H9 (cell line): Measurements from ENCODE around the gene VOPP1. TPM values are rescaled to one million over a fixed set of nuclear protein-coding genes. Genes with fewer than 3 reads are reported as not detected.

Source experiments
- DNase-seq: peaks from one replicate; pipeline ENCODE4 v3.0.0-alpha.2; 2017
- H2AFZ ChIP-seq: one replicate; pipeline ENCODE4 v1.6.1; 2013; ENCODE audit warnings: mild to moderate bottlenecking, low read length, control low read depth, moderate library complexity
- H2AK5ac ChIP-seq: 2 replicates; pipeline ENCODE4 v1.6.1; 2013; ENCODE audit warnings: low read length, control low read depth, mixed read lengths; ENCODE audit not compliant: insufficient read length
- H2BK120ac ChIP-seq: one replicate; pipeline ENCODE4 v1.6.1; 2013; ENCODE audit warnings: low read depth, mild to moderate bottlenecking, low read length, control low read depth, inconsistent platforms; ENCODE audit not compliant: poor library complexity, severe bottlenecking
- H2BK12ac ChIP-seq: 2 replicates; pipeline ENCODE4 v1.6.1; 2013; ENCODE audit warnings: low read length, control low read depth, mixed read lengths, low read depth; ENCODE audit not compliant: insufficient read length
- H2BK15ac ChIP-seq: 2 replicates; pipeline ENCODE4 v1.6.1; 2013; ENCODE audit warnings: low read depth, low read length, control low read depth
- H2BK20ac ChIP-seq: one replicate; pipeline ENCODE4 v1.6.1; 2013; ENCODE audit warnings: low read depth, mild to moderate bottlenecking, low read length, control low read depth, inconsistent platforms; ENCODE audit not compliant: poor library complexity, severe bottlenecking
- H2BK5ac ChIP-seq: 2 replicates; pipeline ENCODE4 v1.6.1; 2013; ENCODE audit warnings: low read length, control low read depth, mixed read lengths; ENCODE audit not compliant: insufficient read length
- H3K14ac ChIP-seq: 2 replicates; pipeline ENCODE4 v1.6.1; 2013; ENCODE audit warnings: low read length, control low read depth; ENCODE audit not compliant: insufficient read depth
- H3K18ac ChIP-seq: 2 replicates; pipeline ENCODE4 v1.6.1; 2013; ENCODE audit warnings: low read depth, mild to moderate bottlenecking, mixed read lengths, low read length, control low read depth; ENCODE audit not compliant: insufficient read length
- H3K23ac ChIP-seq: 2 replicates; pipeline ENCODE4 v1.6.1; 2013; ENCODE audit warnings: low read length, control low read depth, mixed read lengths, low read depth; ENCODE audit not compliant: insufficient read length
- H3K23me2 ChIP-seq: 2 replicates; pipeline ENCODE4 v1.6.1; 2013; ENCODE audit warnings: low read depth, mild to moderate bottlenecking, mixed read lengths, low read length, control low read depth; ENCODE audit not compliant: insufficient read length, poor library complexity, severe bottlenecking
- H3K27ac ChIP-seq: 2 replicates; pipeline ENCODE4 v1.5.1; 2013; ENCODE audit warnings: low read length, control low read depth, mixed read lengths, low read depth; ENCODE audit not compliant: insufficient read length
- H3K27me3 ChIP-seq: 2 replicates; pipeline ENCODE4 v1.6.1; 2013; ENCODE audit warnings: low read length, control low read depth, inconsistent platforms; ENCODE audit not compliant: insufficient read depth
- H3K4ac ChIP-seq: 2 replicates; pipeline ENCODE4 v1.6.1; 2013; ENCODE audit warnings: low read depth, mild to moderate bottlenecking, control low read depth, inconsistent platforms, low read length, moderate library complexity
- H3K4me1 ChIP-seq: 2 replicates; pipeline ENCODE4 v1.6.1; 2013; ENCODE audit warnings: low read length, control low read depth, inconsistent platforms; ENCODE audit not compliant: insufficient read depth
- H3K4me2 ChIP-seq: 2 replicates; pipeline ENCODE4 v1.6.1; 2013; ENCODE audit warnings: low read length, control low read depth, mixed read lengths; ENCODE audit not compliant: insufficient read length, insufficient read depth
- H3K56ac ChIP-seq: 2 replicates; pipeline ENCODE4 v1.6.1; 2013; ENCODE audit warnings: low read depth, mild to moderate bottlenecking, mixed read lengths, low read length, control low read depth; ENCODE audit not compliant: insufficient read length
- H3K79me1 ChIP-seq: 2 replicates; pipeline ENCODE4 v1.6.1; 2013; ENCODE audit warnings: low read depth, mild to moderate bottlenecking, moderate library complexity, low read length, control low read depth, inconsistent platforms; ENCODE audit not compliant: insufficient read depth, poor library complexity, severe bottlenecking
- H3K79me2 ChIP-seq: 2 replicates; pipeline ENCODE4 v1.6.1; 2013; ENCODE audit warnings: low read length, control low read depth, inconsistent platforms; ENCODE audit not compliant: insufficient read depth
- H3K9ac ChIP-seq: 2 replicates; pipeline ENCODE4 v1.6.1; 2013; ENCODE audit warnings: low read length, control low read depth, mixed read lengths; ENCODE audit not compliant: insufficient read length; ENCODE audit errors: extremely low read depth
- H3K9me3 ChIP-seq: one replicate; pipeline ENCODE4 v1.6.1; 2013; ENCODE audit warnings: low read depth, low read length, inconsistent platforms; ENCODE audit not compliant: control insufficient read depth
- H3T11ph ChIP-seq: one replicate; pipeline ENCODE4 v1.6.1; 2013; ENCODE audit warnings: mild to moderate bottlenecking, low read length, control low read depth, inconsistent platforms
- H4K20me1 ChIP-seq: one replicate; pipeline ENCODE4 v1.6.1; 2013; ENCODE audit not compliant: control insufficient read depth, insufficient read length, insufficient read depth
- H4K5ac ChIP-seq: 2 replicates; pipeline ENCODE4 v1.6.1; 2013; ENCODE audit warnings: low read depth, mild to moderate bottlenecking, mixed read lengths, low read length, control low read depth; ENCODE audit not compliant: insufficient read length
- H4K8ac ChIP-seq: replicated peaks from 2 replicates; pipeline ENCODE4 v1.6.1; 2013; ENCODE audit warnings: low read length, control low read depth, mixed read lengths, low read depth; ENCODE audit not compliant: insufficient read length
- H4K91ac ChIP-seq: 2 replicates; pipeline ENCODE4 v1.6.1; 2013; ENCODE audit warnings: low read depth, mild to moderate bottlenecking, moderate library complexity, mixed read lengths, low read length, control low read depth; ENCODE audit not compliant: insufficient read length
- H3K27ac Mint-ChIP-seq, 3 experiments: 2 replicates in 2 of 3; 3 replicates in 1 of 3; pipeline ENCODE4 v1.8.0; 2020 to 2021; ENCODE audit warnings: mixed read lengths in 3 of 3, mild to moderate bottlenecking in 1 of 3, moderate library complexity in 1 of 3
- H3K27me3 Mint-ChIP-seq: 2 replicates; pipeline ENCODE4 v1.8.0; 2021; ENCODE audit warnings: low read depth, mild to moderate bottlenecking, moderate library complexity, mixed read lengths
- H3K36me3 Mint-ChIP-seq, 3 experiments: 2 replicates in 2 of 3; 3 replicates in 1 of 3; pipeline ENCODE4 v1.8.0; 2020 to 2021; ENCODE audit warnings: low read depth in 3 of 3, mixed read lengths in 3 of 3; ENCODE audit not compliant: insufficient read depth in 1 of 3
- H3K4me1 Mint-ChIP-seq, 2 experiments: 2 replicates each; pipeline ENCODE4 v1.8.0; 2020; ENCODE audit warnings: mixed read lengths in 2 of 2
- H3K4me3 Mint-ChIP-seq, 2 experiments: 2 replicates in 1 of 2; 3 replicates in 1 of 2; pipeline ENCODE4 v1.8.0; 2020 to 2021; ENCODE audit warnings: mild to moderate bottlenecking in 2 of 2, mixed read lengths in 2 of 2, moderate library complexity in 1 of 2
- H3K9me3 Mint-ChIP-seq, 2 experiments: 2 replicates in 1 of 2; 3 replicates in 1 of 2; pipeline ENCODE4 v1.8.0; 2020; ENCODE audit warnings: mild to moderate bottlenecking in 2 of 2, mixed read lengths in 2 of 2, moderate library complexity in 1 of 2
- CTCF ChIP-seq: fragments of 200-600 bp; sonication (generic); conservative IDR thresholded peaks from 3 replicates; pipeline ENCODE4 v1.8.0; 2021; ENCODE audit warnings: antibody characterized with exemption, mild to moderate bottlenecking
- WGBS: extraction: QIAGEN DNeasy Blood & Tissue Kit; methylation state at CpG from one replicate; pipeline ENCODE4 v1.1.7; 2013; ENCODE audit warnings: missing lambda C conversion rate, low lambda C conversion rate, mixed read lengths; ENCODE audit not compliant: insufficient read length; ENCODE audit errors: extremely low coverage; 5-methylcytosine and 5-hydroxymethylcytosine counted together
- total RNA-seq: library from RNA; stranded (reverse); gene quantifications from 2 replicates; pipeline ENCODE4 v1.2.1, GENCODE V29; 2021

The VOPP1 gene
- total RNA-seq, 1 experiment from 2014 or later: 55.7 TPM

DNA sequence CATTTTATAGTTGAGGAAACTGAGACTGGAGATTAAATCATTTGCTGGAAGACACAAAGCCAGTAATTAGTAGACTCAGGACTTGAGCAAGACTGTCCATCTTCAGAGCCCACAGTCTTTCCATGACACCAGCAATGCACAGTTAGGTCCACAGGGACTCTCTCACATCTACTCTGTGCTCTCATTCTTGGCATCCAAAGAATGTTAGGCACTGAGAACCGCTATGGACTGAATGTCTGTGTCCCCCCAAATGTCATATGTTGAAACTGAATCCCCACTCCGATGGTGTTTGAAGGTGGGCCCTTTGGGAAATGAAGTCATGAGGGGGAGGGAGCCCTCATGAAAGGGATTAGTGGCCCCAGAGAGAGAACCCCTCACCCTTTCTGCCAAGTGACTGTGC is 106.6 kb downstream of the VOPP1 start:
- peaks cover 55 to 64% of the 10 kb centered on the region in 2 experiments for H3K9me3 Mint-ChIP-seq

More for the DNA sequence above, 106.6 kb downstream of the VOPP1 start:
- Histone ChIP-seq H2AFZ (no peak overlapping the region), H3K56ac (no peak overlapping the region), H3K27me3 (no peaks in the 10 kb centered on the region), H3K18ac (no peak overlapping the region), H3K4me1 (no peaks in the 10 kb centered on the region), H4K91ac (no peak overlapping the region), H3K79me2 (no peaks in the 10 kb centered on the region), H3K27ac (no peak overlapping the region), H4K20me1 (no peaks in the 10 kb centered on the region), H2BK5ac (no peak overlapping the region), H3K14ac (no peak overlapping the region), H4K8ac (no peak overlapping the region), H3K23me2 (no peaks in the 10 kb centered on the region), H2BK120ac (no peak overlapping the region), H3K9ac (no peak overlapping the region), H3K23ac (no peak overlapping the region), H3K79me1 (no peaks in the 10 kb centered on the region), H2BK15ac (no peak overlapping the region), H3K4ac (no peak overlapping the region), H2AK5ac (no peak overlapping the region), H4K5ac (no peak overlapping the region), H3K9me3 (peaks cover 11% of the 10 kb centered on the region), H3T11ph (no peak overlapping the region), H2BK12ac (no peak overlapping the region), H2BK20ac (no peak overlapping the region), H3K4me2 (no peak overlapping the region)
- peaks cover 12% of the 10 kb centered on the region for H3K27me3 Mint-ChIP-seq
- H3K27ac Mint-ChIP-seq: no peak overlapping the region
- WGBS: no CpG with 5 or more reads among the region's 2 CpGs
- peaks cover 67 to 79% (median 67%) of the 10 kb centered on the region in 3 experiments for H3K36me3 Mint-ChIP-seq
- no peak for TF ChIP-seq CTCF
- no peak overlapping the region for H3K4me3 Mint-ChIP-seq
- no peaks in the 10 kb centered on the region for H3K4me1 Mint-ChIP-seq
- DNase-seq: no peak
